Smooth muscle cell (in vitro differentiated cells): ENCODE measurements around the gene C1orf87. TPM values are rescaled to one million over a fixed set of nuclear protein-coding genes. Genes with fewer than 3 reads are reported as not detected.

Source experiments
- DNase-seq: peaks from one replicate; lab custom pipeline; 2025; ENCODE audit not compliant: unreplicated experiment; lab: John Stamatoyannopoulos, UW
- H2AFZ ChIP-seq: fragments of 200-600 bp; sonication (generic); 2 replicates; pipeline ENCODE4 v1.6.0; 2016; ENCODE audit warnings: antibody characterized with exemption, low read depth, mild to moderate bottlenecking
- H3F3A ChIP-seq: fragments of 200-600 bp; sonication (generic); 2 replicates; pipeline ENCODE4 v1.6.0; 2017; ENCODE audit warnings: antibody characterized with exemption, low read depth
- H3K27ac ChIP-seq: fragments of 200-600 bp; sonication (generic); 2 replicates; pipeline ENCODE4 v1.5.1; 2016; ENCODE audit warnings: low read depth, mild to moderate bottlenecking
- H3K27me3 ChIP-seq: fragments of 200-600 bp; sonication (generic); 2 replicates; pipeline ENCODE4 v1.6.1; 2016; ENCODE audit warnings: low read depth, mild to moderate bottlenecking
- H3K36me3 ChIP-seq: fragments of 200-600 bp; sonication (generic); 2 replicates; pipeline ENCODE4 v1.5.1; 2016; ENCODE audit warnings: low read depth
- H3K4me1 ChIP-seq: fragments of 200-600 bp; sonication (generic); 2 replicates; pipeline ENCODE4 v1.5.1; 2016; ENCODE audit warnings: low read depth
- H3K4me2 ChIP-seq: fragments of 200-600 bp; sonication (generic); 2 replicates; pipeline ENCODE4 v1.6.0; 2016; ENCODE audit warnings: mild to moderate bottlenecking
- H3K4me3 ChIP-seq: fragments of 200-600 bp; sonication (generic); 2 replicates; pipeline ENCODE4 v1.5.1; 2016; ENCODE audit warnings: mild to moderate bottlenecking
- H3K79me2 ChIP-seq: fragments of 200-600 bp; sonication (generic); 2 replicates; pipeline ENCODE4 v1.6.0; 2016; ENCODE audit warnings: low read depth, mild to moderate bottlenecking
- H3K9ac ChIP-seq: fragments of 200-600 bp; sonication (generic); 2 replicates; pipeline ENCODE4 v1.6.0; 2016; ENCODE audit warnings: low read depth
- H3K9me3 ChIP-seq: fragments of 200-600 bp; sonication (generic); replicated peaks from 2 replicates; pipeline ENCODE4 v1.5.1; 2016; ENCODE audit warnings: low read depth
- H4K20me1 ChIP-seq: fragments of 200-600 bp; sonication (generic); 2 replicates; pipeline ENCODE4 v1.6.0; 2016; ENCODE audit warnings: low read depth
- WGBS: methylation state at CpG from one replicate; pipeline ENCODE4 v1.1.7; 2016; ENCODE audit warnings: low lambda C conversion rate; 5-methylcytosine and 5-hydroxymethylcytosine counted together
- polyA plus RNA-seq: library from polyadenylated mRNA; unstranded; fragments of >200 nt; fragmentation: Nextera tagmentation; extraction: Ambion mirVana; gene quantifications from 2 replicates; pipeline ENCODE4 v1.2.1, GENCODE V29; 2016
- total RNA-seq: library from RNA; depleted of rRNA; stranded (reverse); fragments of >200 nt; gene quantifications from 2 replicates; pipeline ENCODE4 v1.2.3, GENCODE V29; 2014
- TF ChIP-seq, protein P1 (sequence below): fragments of 200-600 bp; sonication (generic); IDR thresholded peaks from 2 replicates; pipeline ENCODE4 v1.5.1; 2017; ENCODE audit warnings: borderline replicate concordance, mild to moderate bottlenecking, antibody characterized with exemption; ENCODE audit not compliant: insufficient read depth, poor library complexity, severe bottlenecking

The C1orf87 gene
- total and polyA plus RNA-seq, 2 experiments from 2014 or later = not detected

DNA sequence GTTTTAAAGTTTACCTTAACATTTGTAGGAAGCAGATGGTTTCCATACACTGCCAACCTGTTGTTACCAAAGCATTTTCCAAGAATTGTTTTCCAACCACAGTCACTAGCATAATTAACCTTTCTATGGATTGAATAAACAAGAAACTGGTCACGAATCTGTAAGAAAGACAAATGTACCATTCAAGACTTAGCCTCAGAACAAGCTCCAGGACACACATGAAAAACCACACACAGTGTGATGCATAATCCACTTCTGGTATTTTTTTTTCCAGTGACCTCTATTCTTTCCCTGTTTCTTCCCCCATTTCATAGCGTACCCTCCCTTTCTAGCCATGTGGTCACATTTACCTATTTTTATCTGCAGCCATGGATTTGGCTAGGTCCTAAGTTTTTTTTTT, 29.6 kb upstream of the C1orf87 start:
- H4K20me1 ChIP-seq = no peaks in the 10 kb centered on the region
- H3K27ac ChIP-seq = no peak overlapping the region
- H3K79me2 ChIP-seq = no peaks in the 10 kb centered on the region
- peaks cover 6% of the 10 kb centered on the region for H3K27me3 ChIP-seq
- no peak for DNase-seq
- no peak overlapping the region for H3K4me2 ChIP-seq
- H3K4me1 ChIP-seq = no peaks in the 10 kb centered on the region
- H2AFZ ChIP-seq = no peak overlapping the region
- no peaks in the 10 kb centered on the region for H3F3A ChIP-seq
- no peaks in the 10 kb centered on the region for H3K36me3 ChIP-seq
- H3K4me3 ChIP-seq = no peak overlapping the region
- no peak overlapping the region for H3K9ac ChIP-seq
- H3K9me3 ChIP-seq = no peaks in the 10 kb centered on the region
- TF ChIP-seq, protein P1, sequence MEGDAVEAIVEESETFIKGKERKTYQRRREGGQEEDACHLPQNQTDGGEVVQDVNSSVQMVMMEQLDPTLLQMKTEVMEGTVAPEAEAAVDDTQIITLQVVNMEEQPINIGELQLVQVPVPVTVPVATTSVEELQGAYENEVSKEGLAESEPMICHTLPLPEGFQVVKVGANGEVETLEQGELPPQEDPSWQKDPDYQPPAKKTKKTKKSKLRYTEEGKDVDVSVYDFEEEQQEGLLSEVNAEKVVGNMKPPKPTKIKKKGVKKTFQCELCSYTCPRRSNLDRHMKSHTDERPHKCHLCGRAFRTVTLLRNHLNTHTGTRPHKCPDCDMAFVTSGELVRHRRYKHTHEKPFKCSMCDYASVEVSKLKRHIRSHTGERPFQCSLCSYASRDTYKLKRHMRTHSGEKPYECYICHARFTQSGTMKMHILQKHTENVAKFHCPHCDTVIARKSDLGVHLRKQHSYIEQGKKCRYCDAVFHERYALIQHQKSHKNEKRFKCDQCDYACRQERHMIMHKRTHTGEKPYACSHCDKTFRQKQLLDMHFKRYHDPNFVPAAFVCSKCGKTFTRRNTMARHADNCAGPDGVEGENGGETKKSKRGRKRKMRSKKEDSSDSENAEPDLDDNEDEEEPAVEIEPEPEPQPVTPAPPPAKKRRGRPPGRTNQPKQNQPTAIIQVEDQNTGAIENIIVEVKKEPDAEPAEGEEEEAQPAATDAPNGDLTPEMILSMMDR = no peak
- WGBS = 88% methylated on average over 2 of the region's 2 CpGs

DNA sequence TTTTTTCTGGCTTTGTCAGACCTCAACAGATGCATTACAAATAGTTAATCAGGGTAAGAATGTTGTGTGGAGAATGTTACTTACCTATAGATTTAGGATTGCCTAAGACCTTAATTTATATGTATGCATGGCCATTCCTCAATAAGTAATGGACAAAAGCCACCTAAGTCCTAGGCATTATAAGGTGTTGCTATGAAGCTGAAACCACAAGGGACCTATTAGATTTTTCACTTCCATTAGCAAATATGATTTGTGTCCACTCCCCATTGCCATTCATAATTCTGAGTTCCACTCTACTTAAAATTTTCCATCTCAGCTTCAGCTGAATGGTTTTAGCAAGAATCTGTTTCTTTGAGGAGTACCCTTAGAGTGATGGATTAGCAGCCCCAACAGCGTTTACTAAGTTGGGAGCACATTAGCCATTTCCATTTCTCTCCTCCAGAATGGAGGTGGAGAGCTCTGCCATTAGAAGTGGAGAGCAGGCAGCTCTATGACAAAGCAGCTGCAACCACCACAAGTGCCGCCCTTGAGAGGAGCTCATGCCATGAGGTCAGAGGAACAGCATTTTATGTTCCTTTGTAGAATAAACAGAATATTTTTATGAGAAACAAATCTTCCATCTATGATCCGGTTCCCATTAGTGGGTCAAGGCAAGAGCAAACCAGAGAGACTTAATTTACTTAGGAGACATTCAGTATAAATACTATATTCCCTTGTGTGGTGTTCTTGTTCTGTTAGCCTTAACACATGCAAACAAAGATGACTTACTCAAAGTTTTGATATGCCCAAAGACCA, 28.9 kb upstream of the C1orf87 start:
- Histone ChIP-seq H3K4me3 (no peak overlapping the region), H3K27me3 (peaks cover 6% of the 10 kb centered on the region), H2AFZ (no peak overlapping the region), H3K4me1 (no peaks in the 10 kb centered on the region), H3K27ac (no peak overlapping the region), H3K9ac (no peak overlapping the region), H3K79me2 (no peaks in the 10 kb centered on the region), H3F3A (no peaks in the 10 kb centered on the region), H4K20me1 (no peaks in the 10 kb centered on the region), H3K36me3 (no peaks in the 10 kb centered on the region), H3K9me3 (no peaks in the 10 kb centered on the region), H3K4me2 (no peak overlapping the region)
- TF ChIP-seq, protein P1 = no peak
- DNase-seq = no peak
- 100% methylated on average over 3 of the region's 3 CpGs for WGBS

DNA sequence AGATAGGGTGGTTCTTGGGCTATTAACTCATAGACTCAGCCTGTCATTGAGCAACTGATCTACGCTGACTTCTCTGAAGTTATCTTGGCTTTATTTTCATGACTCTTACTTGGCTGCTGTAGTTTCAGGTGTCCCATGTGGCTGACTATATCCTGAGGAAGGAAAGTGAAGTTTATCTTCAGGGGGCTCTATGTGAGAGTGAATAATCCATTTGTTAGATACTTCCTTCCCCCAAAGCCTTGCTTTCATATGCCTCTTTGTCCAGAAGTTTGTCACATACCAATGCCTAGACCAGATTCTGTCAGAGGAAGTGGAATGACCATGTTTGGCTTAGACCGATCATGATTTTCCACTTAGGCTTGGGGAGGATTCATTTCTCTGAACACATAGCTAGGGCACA, 27.9 kb upstream of the C1orf87 start:
- WGBS = 76% methylated on average over 2 of the region's 2 CpGs
- no peaks in the 10 kb centered on the region for H3K36me3 ChIP-seq
- H2AFZ ChIP-seq = no peak overlapping the region
- H3K27me3 ChIP-seq = peaks cover 7% of the 10 kb centered on the region
- H3K9ac ChIP-seq = no peak overlapping the region
- DNase-seq = no peak
- no peak overlapping the region for H3K27ac ChIP-seq
- H3K4me2 ChIP-seq = no peak overlapping the region
- no peaks in the 10 kb centered on the region for H3K4me1 ChIP-seq
- no peak overlapping the region for H3K4me3 ChIP-seq
- TF ChIP-seq, protein P1 = no peak
- H3K9me3 ChIP-seq = no peaks in the 10 kb centered on the region
- H3F3A ChIP-seq = no peaks in the 10 kb centered on the region
- no peaks in the 10 kb centered on the region for H3K79me2 ChIP-seq
- no peaks in the 10 kb centered on the region for H4K20me1 ChIP-seq
